GM12878 (cell line): ENCODE results near the gene C17orf78. TPM values are rescaled to one million over a fixed set of nuclear protein-coding genes. Genes with fewer than 3 reads are reported as not detected.
A peak's percentile ranks its signal among the peaks of the same experiment; 100 is the strongest.

ENCODE experiments used
- ASH2L ChIP-seq: fragments of 300-600, 200-600 bp; sonication (generic); IDR thresholded peaks from 2 replicates; pipeline ENCODE4 v1.6.1; 2017; ENCODE audit warnings: low read depth, mild to moderate bottlenecking, borderline replicate concordance
- CBFB ChIP-seq: IDR thresholded peaks from 2 replicates; pipeline ENCODE4 v1.6.1; 2016; ENCODE audit warnings: antibody characterized with exemption, low read depth
- CBX5 ChIP-seq: sonication (generic); IDR thresholded peaks from 2 replicates; pipeline ENCODE4 v1.6.1; 2016; ENCODE audit warnings: low read depth, moderate library complexity, mild to moderate bottlenecking, inconsistent platforms
- CEBPB ChIP-seq, 2 experiments: fragments of 150-350 bp in 1 of 2; IDR thresholded peaks; 2 replicates each; pipeline ENCODE4 v1.6.1; 2012 to 2014; ENCODE audit warnings: low read depth in 2 of 2, low read length in 2 of 2, borderline replicate concordance in 1 of 2, inconsistent platforms in 1 of 2
- ESRRA ChIP-seq: IDR thresholded peaks from 2 replicates; pipeline ENCODE4 v1.6.1; 2012; ENCODE audit warnings: mild to moderate bottlenecking, low read length, improper control_type of control experiment
- GATAD2B ChIP-seq: fragments of 450-650 bp; conservative IDR thresholded peaks from 2 replicates; pipeline ENCODE4 v1.6.1; 2017; ENCODE audit warnings: low read depth, mild to moderate bottlenecking, moderate library complexity
- HDAC2 ChIP-seq: fragments of 200-600 bp; sonication (generic); IDR thresholded peaks from 2 replicates; pipeline ENCODE4 v1.6.1; 2017
- IKZF2 ChIP-seq, 2 experiments: fragments of 450-650 bp; IDR thresholded peaks; 2 replicates each; pipeline ENCODE4 v1.6.1; 2017; ENCODE audit warnings: mild to moderate bottlenecking in 2 of 2, moderate library complexity in 2 of 2
- MEF2A ChIP-seq: IDR thresholded peaks from 2 replicates; pipeline ENCODE4 v1.6.1; 2011; ENCODE audit warnings: low read depth, mild to moderate bottlenecking, low read length, moderate library complexity; ENCODE audit not compliant: insufficient read depth
- MLLT1 ChIP-seq: fragments of 450-650 bp; IDR thresholded peaks from 2 replicates; pipeline ENCODE4 v1.6.1; 2016; ENCODE audit warnings: mild to moderate bottlenecking
- MYB ChIP-seq: fragments of 150-350 bp; IDR thresholded peaks from 2 replicates; pipeline ENCODE4 v1.6.1; 2014; ENCODE audit warnings: mild to moderate bottlenecking, low read depth, low read length, borderline replicate concordance
- NR2C2 ChIP-seq: IDR thresholded peaks from 2 replicates; pipeline ENCODE4 v1.6.1; 2011; ENCODE audit warnings: borderline replicate concordance, low read depth; ENCODE audit not compliant: control insufficient read depth, insufficient read length
- SMAD5 ChIP-seq: IDR thresholded peaks from 2 replicates; pipeline ENCODE4 v1.6.1; 2016; ENCODE audit warnings: antibody characterized with exemption, low read depth
- SP1 ChIP-seq: IDR thresholded peaks from one replicate; pipeline ENCODE4 v1.6.1; 2011; ENCODE audit warnings: low read depth, low read length
- TCF3 ChIP-seq: IDR thresholded peaks from 2 replicates; pipeline ENCODE4 v1.6.1; 2012; ENCODE audit warnings: low read depth, mild to moderate bottlenecking, low read length, borderline replicate concordance; ENCODE audit not compliant: insufficient read depth
- ZBED1 ChIP-seq: IDR thresholded peaks from 2 replicates; pipeline ENCODE4 v1.6.1; 2016; ENCODE audit warnings: borderline replicate concordance
- ZNF217 ChIP-seq: fragments of 450-650 bp; IDR thresholded peaks from 2 replicates; pipeline ENCODE4 v1.6.1; 2017; ENCODE audit warnings: antibody characterized with exemption, mild to moderate bottlenecking
- ZNF274 ChIP-seq: IDR thresholded peaks from one replicate; pipeline ENCODE4 v1.8.0; 2011; ENCODE audit not compliant: insufficient read length, insufficient read depth
- polyA plus RNA-seq, 11 experiments: library from polyadenylated mRNA; depleted of rRNA in 4 of 11; unstranded in 6 of 11; stranded (reverse) in 5 of 11; fragments of >200 nt; fragmentation: Nextera tagmentation in 4 of 11; fragmentation: Illumina TruSeq in 1 of 11; extraction: Ambion mirVana in 4 of 11; extraction: Trizol in 1 of 11; gene quantifications; 1 replicate in 1 of 11; 2 replicates in 10 of 11; pipeline versions ENCODE4 v1.2.1 to v1.2.3, GENCODE V29; 2011 to 2016; ENCODE audit warnings: inconsistent platforms in 2 of 11, missing spikeins in 2 of 11, low read depth in 1 of 11
- total RNA-seq, 4 experiments: library from RNA; depleted of rRNA in 3 of 4; stranded (reverse); fragments of >200 nt in 3 of 4; fragmentation: Illumina TruSeq in 1 of 4; extraction: Trizol in 1 of 4; gene quantifications; 2 replicates each; pipeline versions ENCODE4 v1.2.1 to v1.2.3, GENCODE V29; 2013 to 2021
- TF ChIP-seq, protein P1 (sequence below): fragments of 450-650 bp; IDR thresholded peaks from 2 replicates; pipeline ENCODE4 v1.6.1; 2017; ENCODE audit warnings: mild to moderate bottlenecking, moderate library complexity
- TF ChIP-seq, protein P2 (sequence below): fragments of 450-650 bp; IDR thresholded peaks from 2 replicates; pipeline ENCODE4 v1.6.1; 2018; ENCODE audit warnings: borderline replicate concordance, mild to moderate bottlenecking; ENCODE audit not compliant: partially characterized antibody
- TF ChIP-seq, protein P3 (sequence below): IDR thresholded peaks from 2 replicates; pipeline ENCODE4 v1.6.1; 2012; ENCODE audit warnings: low read depth, low read length, improper control_type of control experiment

Gene C17orf78
- total and polyA plus RNA-seq, 10 of the 15 experiments (the other 5 are each of a cell fraction or from before 2014, with no cell fraction given): 0.10 TPM; not detected in 9

GRCh38 chr17:37358830-37359681, 16.7 kb upstream of the C17orf78 start (continued):
- TF ChIP-seq, protein P1, sequence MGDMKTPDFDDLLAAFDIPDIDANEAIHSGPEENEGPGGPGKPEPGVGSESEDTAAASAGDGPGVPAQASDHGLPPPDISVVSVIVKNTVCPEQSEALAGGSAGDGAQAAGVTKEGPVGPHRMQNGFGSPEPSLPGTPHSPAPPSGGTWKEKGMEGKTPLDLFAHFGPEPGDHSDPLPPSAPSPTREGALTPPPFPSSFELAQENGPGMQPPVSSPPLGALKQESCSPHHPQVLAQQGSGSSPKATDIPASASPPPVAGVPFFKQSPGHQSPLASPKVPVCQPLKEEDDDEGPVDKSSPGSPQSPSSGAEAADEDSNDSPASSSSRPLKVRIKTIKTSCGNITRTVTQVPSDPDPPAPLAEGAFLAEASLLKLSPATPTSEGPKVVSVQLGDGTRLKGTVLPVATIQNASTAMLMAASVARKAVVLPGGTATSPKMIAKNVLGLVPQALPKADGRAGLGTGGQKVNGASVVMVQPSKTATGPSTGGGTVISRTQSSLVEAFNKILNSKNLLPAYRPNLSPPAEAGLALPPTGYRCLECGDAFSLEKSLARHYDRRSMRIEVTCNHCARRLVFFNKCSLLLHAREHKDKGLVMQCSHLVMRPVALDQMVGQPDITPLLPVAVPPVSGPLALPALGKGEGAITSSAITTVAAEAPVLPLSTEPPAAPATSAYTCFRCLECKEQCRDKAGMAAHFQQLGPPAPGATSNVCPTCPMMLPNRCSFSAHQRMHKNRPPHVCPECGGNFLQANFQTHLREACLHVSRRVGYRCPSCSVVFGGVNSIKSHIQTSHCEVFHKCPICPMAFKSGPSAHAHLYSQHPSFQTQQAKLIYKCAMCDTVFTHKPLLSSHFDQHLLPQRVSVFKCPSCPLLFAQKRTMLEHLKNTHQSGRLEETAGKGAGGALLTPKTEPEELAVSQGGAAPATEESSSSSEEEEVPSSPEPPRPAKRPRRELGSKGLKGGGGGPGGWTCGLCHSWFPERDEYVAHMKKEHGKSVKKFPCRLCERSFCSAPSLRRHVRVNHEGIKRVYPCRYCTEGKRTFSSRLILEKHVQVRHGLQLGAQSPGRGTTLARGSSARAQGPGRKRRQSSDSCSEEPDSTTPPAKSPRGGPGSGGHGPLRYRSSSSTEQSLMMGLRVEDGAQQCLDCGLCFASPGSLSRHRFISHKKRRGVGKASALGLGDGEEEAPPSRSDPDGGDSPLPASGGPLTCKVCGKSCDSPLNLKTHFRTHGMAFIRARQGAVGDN: peak; percentile 42; the same call in 1 of the 2 replicates
- no peak for TF ChIP-seq MLLT1
- TF ChIP-seq, protein P2, sequence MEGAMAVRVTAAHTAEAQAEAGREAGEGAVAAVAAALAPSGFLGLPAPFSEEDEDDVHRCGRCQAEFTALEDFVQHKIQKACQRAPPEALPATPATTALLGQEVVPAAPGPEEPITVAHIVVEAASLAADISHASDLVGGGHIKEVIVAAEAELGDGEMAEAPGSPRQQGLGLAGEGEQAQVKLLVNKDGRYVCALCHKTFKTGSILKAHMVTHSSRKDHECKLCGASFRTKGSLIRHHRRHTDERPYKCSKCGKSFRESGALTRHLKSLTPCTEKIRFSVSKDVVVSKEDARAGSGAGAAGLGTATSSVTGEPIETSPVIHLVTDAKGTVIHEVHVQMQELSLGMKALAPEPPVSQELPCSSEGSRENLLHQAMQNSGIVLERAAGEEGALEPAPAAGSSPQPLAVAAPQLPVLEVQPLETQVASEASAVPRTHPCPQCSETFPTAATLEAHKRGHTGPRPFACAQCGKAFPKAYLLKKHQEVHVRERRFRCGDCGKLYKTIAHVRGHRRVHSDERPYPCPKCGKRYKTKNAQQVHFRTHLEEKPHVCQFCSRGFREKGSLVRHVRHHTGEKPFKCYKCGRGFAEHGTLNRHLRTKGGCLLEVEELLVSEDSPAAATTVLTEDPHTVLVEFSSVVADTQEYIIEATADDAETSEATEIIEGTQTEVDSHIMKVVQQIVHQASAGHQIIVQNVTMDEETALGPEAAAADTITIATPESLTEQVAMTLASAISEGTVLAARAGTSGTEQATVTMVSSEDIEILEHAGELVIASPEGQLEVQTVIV: no peak
- no peak for TF ChIP-seq HDAC2
- no peak for TF ChIP-seq MYB
- 0 out of 2 replicates have a peak, but pooled peaks have one; percentile 16 for TF ChIP-seq TCF3
- peak; percentile 27; the same call in 1 of the 2 replicates for TF ChIP-seq GATAD2B
- TF ChIP-seq CEBPB (IDR thresholded peaks at IDR 0.05; ENCODE audit: borderline replicate concordance in 1 of 2, low read depth in 2 of 2, low read length in 2 of 2): no peak
- TF ChIP-seq ZNF274: no peak
- TF ChIP-seq SP1: no peak
- no peak for TF ChIP-seq ASH2L
- TF ChIP-seq CBFB: no peak
- TF ChIP-seq IKZF2 (IDR thresholded peaks at IDR 0.05): 0 out of 4 replicates have a peak, but pooled peaks of 1 of the 2 experiments have one; percentile 34
- no peak for TF ChIP-seq ZBED1
- no peak for TF ChIP-seq CBX5
- TF ChIP-seq SMAD5: no peak
- no peak for TF ChIP-seq ZNF217
- no peak for TF ChIP-seq ESRRA
- TF ChIP-seq MEF2A: 0 out of 2 replicates have a peak, but pooled peaks have one; percentile 9
- TF ChIP-seq, protein P3, sequence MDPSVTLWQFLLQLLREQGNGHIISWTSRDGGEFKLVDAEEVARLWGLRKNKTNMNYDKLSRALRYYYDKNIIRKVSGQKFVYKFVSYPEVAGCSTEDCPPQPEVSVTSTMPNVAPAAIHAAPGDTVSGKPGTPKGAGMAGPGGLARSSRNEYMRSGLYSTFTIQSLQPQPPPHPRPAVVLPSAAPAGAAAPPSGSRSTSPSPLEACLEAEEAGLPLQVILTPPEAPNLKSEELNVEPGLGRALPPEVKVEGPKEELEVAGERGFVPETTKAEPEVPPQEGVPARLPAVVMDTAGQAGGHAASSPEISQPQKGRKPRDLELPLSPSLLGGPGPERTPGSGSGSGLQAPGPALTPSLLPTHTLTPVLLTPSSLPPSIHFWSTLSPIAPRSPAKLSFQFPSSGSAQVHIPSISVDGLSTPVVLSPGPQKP: no peak
- no peak for TF ChIP-seq NR2C2
